Ecto neural progenitor cell (in vitro differentiated cells): Measurements from ENCODE around the gene ZDHHC7.
"Not testable (repeated sequence)": the region's sequence is repeated elsewhere in the genome, so short reads cannot be mapped to it uniquely, and the experiment has no call there.

Source experiments
- DNase-seq: peaks from one replicate; pipeline ENCODE4 v3.0.0-alpha.2; 2018; ENCODE audit warnings: low spot score

The ZDHHC7 gene

DNA sequence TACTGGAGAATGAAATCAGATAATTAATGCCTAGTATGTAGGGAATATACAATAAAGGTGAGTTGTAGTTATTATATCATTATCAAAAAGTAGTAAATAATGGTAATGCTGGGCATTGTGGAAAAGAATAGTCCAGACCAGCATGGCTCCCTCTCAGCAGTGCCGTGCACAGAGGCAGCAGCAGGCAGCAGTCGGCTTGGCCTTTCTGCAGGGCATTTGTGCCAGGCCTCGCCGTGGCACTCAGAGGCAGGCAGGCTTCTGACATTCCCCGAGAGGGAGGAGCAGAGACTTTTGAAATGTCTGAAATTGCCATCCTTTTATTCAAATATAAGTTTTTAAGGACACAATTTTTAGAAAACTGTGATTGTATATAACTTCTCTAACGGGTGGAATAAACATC lies 31.3 kb upstream of the ZDHHC7 start:
- DNase-seq = no peak

DNA sequence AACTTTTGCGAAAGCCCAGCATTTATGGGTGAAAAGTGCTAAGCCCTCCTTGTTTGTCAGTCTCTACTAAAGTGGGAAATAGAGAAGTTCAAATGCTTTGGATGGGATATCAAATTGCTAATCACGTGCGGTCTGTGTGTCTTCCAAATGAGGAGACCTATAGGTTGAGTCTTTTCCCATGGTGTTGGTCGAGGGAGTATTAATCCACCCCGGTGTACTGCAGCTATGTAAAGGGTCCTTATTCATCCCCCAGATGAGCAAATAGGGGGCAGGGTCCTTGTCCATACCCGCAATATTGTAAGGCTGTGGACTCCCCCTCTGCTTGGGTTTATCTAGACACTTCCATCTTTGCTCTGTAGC lies 30.8 kb upstream of the ZDHHC7 start:
- no peak for DNase-seq

DNA sequence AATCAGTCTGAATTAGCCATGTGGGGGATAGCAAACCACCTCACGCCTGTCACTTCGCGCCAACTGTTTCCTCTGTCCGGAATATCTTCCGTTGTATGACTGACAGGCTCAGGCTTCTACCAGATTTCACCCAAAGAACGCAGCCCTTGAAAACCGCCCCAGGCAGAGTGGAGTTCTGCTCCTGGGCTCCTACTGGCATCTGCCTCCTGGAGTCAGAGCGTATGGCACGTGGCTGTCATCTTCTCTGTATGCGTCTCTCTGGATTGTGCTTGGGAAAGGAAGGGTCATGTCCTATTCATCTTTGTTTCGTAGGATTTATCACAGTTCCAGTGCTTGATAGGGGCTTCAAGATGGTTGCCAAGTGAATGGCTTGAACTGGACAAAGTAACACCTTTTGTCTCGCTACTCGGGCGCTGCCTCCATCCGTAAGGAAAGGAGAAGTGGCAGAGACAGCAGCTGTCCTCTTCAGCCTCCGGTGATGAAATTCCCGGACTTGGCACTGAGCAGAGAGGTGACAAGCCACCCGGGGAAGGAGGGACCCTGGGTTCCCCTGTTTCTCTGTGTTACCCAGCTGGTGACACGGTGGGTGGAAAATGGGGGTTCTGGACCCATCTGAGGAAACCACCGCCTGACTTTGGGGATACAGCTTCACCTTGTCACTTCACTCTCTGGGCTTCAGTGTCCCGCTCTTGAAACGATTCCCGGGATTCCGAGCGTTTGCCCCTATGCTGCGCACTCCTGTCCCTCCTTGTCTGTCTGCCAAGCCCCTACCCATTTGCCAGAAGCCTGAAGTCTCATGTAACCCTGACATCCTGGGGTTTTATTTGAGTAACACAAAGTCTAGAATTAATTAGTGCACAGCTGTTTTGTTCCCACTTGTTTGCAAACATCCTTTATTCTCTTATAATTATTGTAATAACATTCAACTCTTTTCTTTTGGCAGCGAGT lies 30.2 kb upstream of the ZDHHC7 start:
- DNase-seq = no peak

DNA sequence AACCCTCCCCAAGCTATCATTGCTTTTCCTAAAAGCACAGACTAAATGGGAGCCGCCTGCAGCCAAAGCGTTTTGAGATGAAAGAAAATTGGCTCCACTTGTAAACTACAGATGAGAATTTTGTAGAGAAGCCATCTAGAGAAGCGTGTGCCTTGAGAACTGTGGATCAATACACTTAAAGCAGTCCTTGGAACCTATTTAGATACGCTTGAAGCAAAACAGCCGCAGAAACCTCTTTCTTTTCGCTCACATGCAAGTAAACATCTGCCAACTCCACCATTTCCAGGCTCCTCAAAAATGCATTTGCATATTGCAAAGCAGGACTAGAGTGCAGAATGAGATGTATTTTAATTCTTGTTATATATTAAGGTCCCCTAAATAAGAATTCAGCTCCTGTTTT lies 29.4 kb upstream of the ZDHHC7 start:
- DNase-seq = no peak

DNA sequence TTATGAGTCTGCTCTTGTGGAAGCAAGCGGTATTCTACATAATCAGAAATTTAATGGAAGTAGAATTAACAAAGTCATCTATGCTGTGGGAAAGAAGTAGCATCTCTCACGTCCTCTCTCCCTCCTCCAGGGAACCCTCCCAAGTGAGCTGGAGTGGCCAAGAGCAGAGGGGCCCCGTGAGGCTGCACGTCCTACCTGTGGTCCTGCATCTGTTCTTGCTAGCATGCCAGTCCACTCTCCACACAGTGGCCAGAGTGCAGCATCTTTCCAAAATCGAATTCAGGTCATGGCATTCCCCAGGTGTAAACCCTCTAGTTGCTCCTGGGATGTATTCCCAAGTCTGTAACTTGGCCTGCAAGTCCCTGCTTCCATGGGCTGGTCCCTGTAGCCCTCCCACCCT lies 26.4 kb upstream of the ZDHHC7 start:
- DNase-seq = no peak

DNA sequence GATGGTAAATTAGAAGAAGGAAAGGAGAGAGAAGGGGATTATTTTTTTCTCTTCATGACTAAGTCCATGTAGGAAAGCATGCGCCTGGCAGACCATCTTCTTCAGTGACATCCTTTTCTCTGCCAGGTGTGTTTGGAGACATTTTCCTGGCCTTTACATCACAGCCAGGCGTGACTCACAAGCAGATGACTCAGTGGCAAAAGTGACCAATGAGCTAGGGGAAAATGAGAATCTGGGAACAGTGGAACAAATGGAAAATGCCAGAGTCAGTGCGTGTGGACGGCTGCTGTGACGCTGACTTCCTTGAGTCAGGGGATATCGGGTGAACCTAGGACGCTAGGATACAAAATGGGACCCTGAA lies 25.7 kb upstream of the ZDHHC7 start:
- no peak for DNase-seq

DNA sequence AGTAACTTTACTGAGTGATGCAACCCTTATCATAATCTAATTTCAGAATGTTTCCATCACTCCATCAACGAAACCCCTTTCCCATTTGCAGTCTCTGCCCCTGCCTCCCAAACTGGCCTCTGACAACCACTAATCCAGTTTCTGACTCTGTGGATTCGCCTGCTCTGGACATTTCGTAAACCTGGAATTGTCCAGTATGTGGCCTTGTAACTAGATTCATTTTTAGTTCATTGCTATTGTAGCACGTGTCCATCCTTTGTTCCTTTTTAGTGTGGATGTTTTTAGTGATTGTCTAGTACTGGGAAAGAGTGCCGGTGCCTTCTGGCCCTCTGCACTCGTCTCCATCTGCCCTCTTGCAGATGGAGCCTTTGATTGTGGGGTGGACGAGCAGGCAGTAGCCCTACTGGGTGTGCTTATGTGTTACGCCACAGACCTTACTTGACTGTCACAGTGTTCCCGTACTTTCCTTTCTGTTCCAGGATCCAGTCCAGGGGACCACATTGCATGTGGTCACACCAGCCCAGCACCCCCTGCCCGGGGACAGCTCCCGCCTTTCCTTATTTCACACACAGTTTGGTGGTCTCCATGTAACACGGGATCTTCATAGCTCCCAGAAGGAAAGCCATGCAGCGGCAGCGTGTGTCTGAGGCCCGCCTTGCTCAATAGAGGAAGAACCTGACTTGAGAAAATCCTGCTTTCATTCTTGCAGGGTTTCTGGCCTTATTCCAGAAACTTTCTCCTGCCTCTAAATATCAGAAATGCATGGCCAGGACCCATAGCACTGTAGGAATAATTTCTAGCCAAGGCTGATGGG lies 25.1 kb upstream of the ZDHHC7 start:
- DNase-seq = no peak

DNA sequence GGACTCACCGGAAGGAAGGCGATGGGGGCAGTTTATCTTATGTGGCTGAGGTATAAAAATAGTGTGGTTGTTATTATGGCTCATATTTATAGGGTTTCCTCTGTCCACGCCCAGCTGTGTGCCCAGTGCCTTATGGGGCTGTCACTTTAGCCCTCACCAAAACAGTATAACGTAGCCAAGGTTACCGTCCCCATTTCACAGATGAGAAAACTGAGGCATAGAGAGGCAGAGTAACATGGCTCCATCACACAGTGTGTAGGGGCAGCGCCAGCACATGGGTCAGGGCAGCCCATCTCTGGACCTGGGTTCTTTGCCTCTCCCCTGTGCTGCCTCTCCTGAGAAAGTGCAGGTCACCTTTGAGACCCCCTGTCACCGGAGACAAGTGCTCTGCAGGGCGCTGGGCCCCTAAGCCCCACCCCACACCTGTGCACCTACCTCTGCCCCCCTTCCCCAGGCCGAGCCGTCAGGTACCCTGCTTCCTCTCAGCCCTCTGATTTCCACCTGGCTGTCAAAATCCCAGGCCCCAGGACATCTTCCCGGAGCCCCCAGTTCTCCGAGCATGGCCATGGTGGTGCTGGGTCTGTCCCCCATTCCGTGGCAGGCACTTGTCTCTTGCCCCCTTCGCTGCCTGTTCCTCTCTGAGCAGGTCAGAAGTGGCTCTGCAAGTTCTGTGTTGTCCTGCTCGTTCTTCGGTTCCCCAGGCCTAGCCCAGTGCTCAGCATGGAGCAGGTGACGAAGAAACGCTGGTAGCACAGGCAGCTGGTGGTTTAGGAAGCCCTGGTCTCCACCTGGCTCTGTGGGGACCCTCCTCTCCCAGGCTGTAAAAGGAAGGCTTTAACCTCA lies 23.5 kb upstream of the ZDHHC7 start:
- DNase-seq = no peak

DNA sequence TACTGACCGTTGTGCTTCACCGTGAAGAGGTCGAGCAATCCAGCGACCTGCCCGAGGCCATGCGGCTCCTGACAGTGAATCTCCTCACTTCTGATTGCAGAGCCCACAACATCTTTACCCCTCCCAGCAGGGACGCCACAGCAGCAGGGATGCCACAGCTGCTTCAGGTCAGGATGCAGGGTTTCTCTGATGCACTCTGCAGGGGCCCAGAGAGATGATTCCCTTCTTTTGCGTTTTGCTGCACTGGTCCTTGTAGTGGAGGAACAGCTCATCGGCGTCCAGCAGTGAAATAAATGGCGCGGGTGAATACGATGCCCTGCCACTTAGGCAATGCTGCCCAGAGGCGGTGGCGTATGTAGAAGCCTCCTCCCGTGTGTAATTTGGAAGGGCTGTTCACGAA lies 21.8 kb upstream of the ZDHHC7 start:
- no peak for DNase-seq

DNA sequence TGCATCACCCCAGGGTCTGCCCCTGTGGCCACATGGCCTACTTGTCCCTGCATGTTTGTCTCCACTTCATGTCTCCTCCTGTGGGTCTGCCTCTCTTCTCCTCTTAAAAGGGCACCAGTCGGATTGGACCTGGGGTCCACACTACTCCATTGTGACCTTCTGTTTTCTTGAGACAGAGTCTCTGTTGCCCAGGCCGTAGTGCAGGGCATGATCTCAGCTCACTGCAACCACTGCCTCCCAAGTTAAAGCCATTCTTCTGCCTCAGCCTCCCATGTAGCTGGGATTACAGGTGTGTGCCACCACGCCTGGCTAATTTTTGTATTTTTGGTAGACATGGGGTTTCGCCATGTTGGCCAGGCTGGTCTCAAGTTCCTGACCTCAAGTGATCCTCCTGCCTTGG lies 20.9 kb upstream of the ZDHHC7 start:
- not testable (repeated sequence) for DNase-seq

DNA sequence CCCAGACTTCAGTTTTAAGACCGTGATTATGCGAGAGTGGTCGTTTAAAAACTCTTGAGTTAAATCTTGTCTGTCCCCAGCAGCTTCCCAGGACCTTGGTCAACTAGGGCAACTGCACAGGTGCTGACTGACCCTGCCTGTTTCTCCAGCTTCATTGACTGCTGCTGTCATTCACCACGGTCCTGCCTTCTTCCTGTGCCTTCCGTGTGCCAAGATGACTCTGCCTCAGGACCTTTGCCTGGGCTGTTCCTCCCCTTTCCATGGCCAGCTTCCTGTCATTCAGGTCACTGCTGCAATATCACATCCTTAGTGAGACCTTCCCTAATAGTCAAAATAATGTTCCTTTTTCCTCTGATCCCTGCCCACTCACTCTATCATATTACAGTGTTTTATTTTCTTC lies 20.1 kb upstream of the ZDHHC7 start:
- no peak for DNase-seq

DNA sequence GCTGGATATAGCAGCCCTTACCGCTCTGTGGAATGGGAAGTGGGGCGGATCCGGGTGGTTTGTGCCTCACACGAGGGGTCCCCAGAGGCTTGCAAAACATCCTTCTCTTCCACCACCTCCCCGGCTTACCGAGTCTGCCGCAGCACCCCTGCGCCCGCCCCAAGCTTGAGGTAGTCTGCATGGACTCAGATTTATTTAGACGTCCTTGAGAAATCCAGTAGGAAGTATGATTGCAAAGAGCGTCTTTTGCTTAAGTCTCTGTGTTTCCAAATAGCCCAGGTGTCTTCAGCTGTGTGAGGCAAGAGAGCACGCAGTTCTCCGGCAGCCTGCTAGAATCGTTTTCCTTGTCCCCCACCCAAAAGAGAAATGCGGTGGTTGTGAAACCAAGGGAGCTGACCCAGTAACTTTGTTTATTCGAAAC lies 18.7 kb upstream of the ZDHHC7 start:
- DNase-seq = no peak

DNA sequence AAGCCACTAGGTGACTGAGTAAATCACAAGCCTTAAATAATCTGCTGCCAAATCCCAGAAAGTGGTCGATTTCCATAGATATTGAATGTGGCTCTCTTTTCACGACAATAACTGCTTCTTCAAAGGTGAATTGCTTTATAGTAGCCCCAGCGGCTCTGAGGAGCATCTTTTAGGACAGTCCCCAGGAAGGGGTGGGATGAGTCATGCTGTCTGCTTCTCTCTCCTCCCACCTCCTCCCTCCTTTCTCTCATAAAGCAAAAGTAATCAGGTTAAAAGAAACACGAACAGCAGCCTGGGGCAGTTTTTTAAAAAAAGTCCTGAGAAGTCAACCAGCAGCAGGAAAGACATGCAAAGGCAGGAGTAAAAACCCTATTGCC lies 18.1 kb upstream of the ZDHHC7 start:
- no peak for DNase-seq

DNA sequence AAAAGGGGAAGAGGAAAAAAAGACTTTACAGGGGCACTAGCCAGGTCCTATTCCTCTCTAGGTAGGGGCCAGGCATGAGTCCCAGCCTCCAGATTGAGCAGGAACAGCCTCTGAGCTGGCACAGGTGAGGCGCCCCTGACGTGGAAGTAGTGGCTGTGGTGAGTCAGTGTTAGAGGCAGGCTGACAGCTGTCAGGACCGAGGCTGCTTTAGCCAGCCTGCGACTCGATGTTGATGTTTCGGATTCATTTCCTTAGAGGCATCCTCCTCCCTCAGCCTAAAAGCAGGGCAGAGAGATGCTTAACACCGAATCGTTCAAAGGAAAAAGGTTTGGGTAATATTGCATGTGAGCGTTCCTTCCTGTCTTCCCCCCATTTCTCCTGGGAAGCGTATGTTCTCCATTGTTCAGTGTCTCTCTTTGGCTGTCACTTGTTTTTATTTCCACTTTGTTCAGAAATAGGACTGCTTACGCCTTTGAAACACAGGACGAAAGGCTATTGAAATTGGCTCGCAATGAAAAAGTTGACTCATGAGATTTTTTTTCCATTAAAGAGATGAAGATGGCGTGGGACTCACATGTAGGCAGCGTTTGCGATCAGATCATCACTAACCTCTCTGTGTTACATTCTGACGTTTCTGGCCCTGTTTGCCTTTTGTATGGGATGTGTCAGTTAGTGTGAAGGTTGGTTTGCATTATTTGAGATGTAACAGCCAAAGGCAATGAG lies 17.5 kb upstream of the ZDHHC7 start:
- no peak for DNase-seq

DNA sequence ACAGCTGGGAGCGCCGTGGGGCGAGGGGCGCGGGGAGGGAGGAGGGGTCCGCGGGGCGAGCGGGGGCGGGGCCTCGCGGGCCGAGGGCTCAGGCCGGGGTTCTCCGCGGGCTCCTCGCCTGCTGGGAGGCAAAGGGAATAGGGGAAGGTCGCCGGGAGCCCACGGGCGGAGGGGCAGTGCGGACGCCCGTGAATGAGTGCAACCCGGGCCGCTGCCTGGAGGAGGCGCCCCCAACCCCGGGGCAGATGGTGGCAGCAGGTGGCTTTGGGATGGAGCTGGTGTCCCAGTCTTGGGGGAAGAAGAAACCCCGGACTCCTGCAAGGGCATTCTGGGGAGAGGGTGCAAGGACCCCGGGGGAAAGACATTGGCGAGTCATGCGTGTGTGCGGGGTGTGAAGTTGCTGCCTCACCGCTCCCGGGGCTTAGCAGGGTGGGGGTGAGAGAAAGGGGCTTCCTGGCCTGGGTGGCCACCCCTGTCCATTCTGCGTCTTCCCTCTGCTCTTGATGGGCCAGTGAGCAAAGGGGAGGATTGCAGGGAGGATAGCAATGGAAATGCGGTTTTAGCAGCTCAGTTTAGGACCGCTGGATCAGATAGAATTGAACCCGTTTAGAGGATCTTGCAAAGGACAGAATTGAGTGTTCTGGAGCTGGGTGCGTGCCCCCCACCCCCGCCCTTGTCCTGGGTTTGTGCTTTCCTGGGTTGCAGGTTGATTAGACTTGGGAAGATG lies 16.8 kb upstream of the ZDHHC7 start:
- DNase-seq = no peak

DNA sequence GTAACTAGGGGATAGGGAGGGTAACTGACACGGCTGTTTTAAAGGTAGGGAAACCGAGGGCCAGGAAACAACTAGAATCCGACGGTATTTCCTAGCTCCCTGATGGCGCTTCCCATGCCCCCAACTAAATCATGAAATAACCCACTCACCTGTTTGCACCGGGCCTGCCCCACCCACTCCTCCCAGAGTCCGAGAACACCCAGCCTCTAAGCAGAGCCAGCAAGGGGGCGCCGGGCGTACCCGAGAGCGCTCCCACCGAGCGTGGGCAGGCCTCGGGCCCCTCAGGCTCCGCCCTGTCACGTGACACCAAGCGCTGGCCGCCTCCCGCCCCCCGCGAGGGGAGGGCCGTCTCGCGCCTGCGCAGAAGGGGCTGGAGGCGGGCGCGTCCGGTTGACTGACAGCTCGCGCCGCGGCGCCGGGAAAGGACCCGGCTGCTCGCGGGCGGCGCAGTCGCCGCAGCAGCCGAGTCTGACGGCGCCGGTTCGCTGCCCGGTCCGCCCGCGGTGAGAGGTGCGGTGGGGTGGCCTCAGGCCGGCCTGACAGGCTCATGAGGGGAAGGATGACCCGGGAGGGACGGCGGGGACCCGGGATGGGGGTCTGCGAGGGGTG lies 16.1 kb upstream of the ZDHHC7 start, which contains the start of gene KIAA0513:
KIAA0513 (plus strand) TSS at position 447 of the 609 bp plus-strand sequence. CDS start 39,277 bp downstream, outside the sequence.
- DNase-seq = peak; percentile 96

DNA sequence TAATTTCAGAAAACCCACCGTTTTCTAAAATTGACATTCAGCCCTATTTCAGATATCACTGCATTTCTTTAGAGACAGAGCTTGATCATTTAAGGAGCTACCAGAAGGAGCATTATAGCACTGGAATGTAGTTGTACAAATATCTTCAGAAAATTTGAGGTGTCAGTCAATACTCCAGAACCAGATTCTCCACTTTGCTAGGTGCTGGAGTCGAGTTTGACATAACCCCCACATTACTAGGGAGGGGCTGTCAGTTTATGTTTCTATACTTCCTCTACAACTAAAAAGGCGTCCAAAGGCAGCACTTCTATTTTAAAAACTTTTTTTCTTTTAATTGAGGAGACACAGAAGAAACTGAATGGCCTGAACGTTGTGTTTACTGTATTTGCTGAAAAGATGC lies 15.4 kb upstream of the ZDHHC7 start:
- no peak for DNase-seq

DNA sequence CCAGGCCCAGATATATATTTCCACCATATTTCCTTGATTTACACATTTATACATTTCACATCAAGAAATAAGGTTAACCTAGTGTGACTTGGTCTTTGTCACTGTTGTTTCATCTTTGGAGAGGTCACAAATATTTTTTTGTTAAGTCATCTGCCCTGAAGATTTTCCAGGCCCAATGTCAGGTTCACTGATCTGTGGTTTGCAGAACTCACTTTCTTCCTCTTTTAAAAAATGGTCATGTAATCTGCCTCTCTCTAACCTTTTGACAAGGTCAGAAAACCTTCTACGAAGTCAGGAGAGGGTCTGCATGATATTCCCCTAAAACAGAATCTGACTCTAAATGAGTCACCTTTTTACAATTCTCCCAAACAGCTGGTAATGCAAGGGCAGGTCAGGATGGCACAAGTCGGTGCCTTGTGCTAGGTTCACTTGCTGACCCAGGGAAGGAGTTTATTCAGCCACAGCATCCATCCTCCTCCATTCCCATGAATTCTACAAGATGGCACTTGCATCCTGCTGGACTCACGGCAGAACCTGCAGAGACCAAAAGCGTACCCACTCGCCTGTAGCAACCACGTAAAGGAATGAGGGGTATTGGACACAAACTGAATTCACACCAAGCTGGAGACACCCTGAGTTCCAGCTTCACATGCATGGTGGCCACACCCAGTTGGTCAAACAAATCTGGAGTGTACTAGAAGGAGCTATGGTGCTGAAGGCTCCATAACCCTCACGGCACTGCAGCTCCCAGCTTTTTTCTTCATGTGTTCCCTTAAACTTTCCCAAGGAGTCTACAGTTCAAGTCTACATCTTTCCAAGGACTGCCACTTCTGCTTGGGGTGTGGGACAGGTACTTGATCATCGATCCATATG lies 14.7 kb upstream of the ZDHHC7 start:
- DNase-seq = no peak

DNA sequence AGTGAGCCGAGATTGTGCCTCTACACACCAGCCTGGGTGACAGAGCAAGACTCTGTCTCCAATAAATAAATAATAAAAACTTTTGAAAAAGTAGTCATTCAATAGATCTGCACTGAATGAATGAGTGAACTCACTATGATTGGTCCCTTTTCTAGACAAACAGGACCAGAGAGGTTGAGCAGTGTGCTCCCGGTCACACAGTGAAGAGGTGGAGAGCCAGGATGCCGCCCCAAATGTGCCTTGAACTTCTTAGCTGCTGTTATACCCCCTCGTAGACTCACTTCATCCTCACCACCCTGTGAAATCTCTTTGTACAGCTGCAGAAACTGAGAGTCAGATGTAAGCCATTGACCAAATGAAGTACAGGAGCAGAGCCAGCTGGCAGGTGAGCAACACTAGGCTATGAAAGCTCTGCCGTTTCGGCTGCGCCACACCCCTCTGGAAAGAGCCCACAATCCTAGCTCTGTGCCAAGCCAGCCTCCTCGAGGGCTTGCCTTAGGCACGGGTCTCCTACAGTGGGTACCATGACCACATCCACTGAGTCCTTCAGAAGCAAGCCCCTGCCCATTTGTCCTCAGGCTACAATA lies 8.4 kb upstream of the ZDHHC7 start:
- DNase-seq = no peak
